ENCODE measurements around the gene PTPRN2.

DNA sequence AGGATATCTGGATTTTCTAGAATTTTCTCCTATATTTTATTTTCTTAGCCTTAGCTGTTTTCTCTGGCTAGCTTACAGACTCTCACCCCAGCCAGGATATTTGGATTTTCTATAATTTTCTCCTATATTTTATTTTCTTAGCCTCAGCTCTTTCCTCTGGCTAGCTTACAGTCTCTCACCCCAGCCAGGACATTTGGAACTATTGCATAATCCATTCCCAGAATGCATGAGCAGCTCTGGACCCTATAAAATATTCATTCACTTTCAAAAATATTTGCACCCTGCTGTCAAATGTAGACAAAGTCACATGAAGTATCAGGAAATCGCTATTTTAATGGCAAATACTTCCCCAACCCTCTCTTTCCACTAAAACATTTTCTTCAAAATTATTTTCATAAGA is 952.0 kb downstream of the PTPRN2 start:
- TF ChIP-seq EZH2 (IDR thresholded peaks at IDR 0.05; ENCODE audit: low read depth), result no peak
- TF ChIP-seq, protein P1, sequence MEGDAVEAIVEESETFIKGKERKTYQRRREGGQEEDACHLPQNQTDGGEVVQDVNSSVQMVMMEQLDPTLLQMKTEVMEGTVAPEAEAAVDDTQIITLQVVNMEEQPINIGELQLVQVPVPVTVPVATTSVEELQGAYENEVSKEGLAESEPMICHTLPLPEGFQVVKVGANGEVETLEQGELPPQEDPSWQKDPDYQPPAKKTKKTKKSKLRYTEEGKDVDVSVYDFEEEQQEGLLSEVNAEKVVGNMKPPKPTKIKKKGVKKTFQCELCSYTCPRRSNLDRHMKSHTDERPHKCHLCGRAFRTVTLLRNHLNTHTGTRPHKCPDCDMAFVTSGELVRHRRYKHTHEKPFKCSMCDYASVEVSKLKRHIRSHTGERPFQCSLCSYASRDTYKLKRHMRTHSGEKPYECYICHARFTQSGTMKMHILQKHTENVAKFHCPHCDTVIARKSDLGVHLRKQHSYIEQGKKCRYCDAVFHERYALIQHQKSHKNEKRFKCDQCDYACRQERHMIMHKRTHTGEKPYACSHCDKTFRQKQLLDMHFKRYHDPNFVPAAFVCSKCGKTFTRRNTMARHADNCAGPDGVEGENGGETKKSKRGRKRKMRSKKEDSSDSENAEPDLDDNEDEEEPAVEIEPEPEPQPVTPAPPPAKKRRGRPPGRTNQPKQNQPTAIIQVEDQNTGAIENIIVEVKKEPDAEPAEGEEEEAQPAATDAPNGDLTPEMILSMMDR (conservative IDR thresholded peaks at IDR 0.05), result no peak

All from PC-9 (cell line).